HCT116 (cell line): ENCODE measurements around the gene FGGY. TPM values are rescaled to one million over a fixed set of nuclear protein-coding genes. Genes with fewer than 3 reads are reported as not detected.
"Not testable (repeated sequence)": the region's sequence is repeated elsewhere in the genome, so short reads cannot be mapped to it uniquely, and the experiment has no call there.

ENCODE experiments used
- ATAC-seq: fragments of 200-7000 bp; cut with Tn5 transposase; 2 replicates; pipeline ENCODE4 v1.9.1; 2020; ENCODE audit warnings: mild to moderate bottlenecking, moderate library complexity
- BruUV-seq: library from RNA; stranded (reverse); fragments of 400-500 nt; replicated peaks from 2 replicates; lab custom pipeline; 2021; lab: Mats Ljungman, UMichigan
- CTCF ChIA-PET: fragments of 300-600 bp; sonication (Branson Sonifier 250); formaldehyde crosslinking; loops from one replicate; lab custom pipeline; 2021; ENCODE audit warnings: antibody characterized with exemption; lab: Charles Lee
- POLR2A ChIA-PET: fragments of 300-600, 350-600 bp; sonication (Branson Sonifier 250); formaldehyde crosslinking; loops from one replicate; lab custom pipeline; 2021; ENCODE audit warnings: antibody characterized with exemption; lab: Charles Lee
- RAD21 ChIA-PET, 2 experiments: fragments of 300-600 bp; sonication (Branson Sonifier 250); formaldehyde crosslinking; loops; one replicate each; lab custom pipeline; 2023; ENCODE audit warnings: low total read pairs in 2 of 2; ENCODE audit not compliant: uncharacterized antibody in 2 of 2, unreplicated experiment in 2 of 2, low non-redundant PET in 1 of 2; lab: Charles Lee
- DNase-seq: peaks from one replicate; pipeline ENCODE4 v3.0.0-alpha.2; 2010; ENCODE audit warnings: low read depth, low spot score
- H2AFZ ChIP-seq: fragments of 200-600 bp; shearing (Covaris generic), sonication (generic); 2 replicates; pipeline ENCODE4 v1.6.1; 2017; ENCODE audit warnings: low read depth, mixed run types, mixed read lengths, antibody characterized with exemption, low read length; ENCODE audit not compliant: poor library complexity, severe bottlenecking
- H3K27ac ChIP-seq: 2 replicates; pipeline ENCODE4 v1.5.1; 2012; ENCODE audit warnings: low read depth, low read length
- H3K27me3 ChIP-seq: fragments of 200-600 bp; sonication (generic); 2 replicates; pipeline ENCODE4 v1.6.1; 2016; ENCODE audit warnings: mixed run types, low read length, mixed read lengths; ENCODE audit not compliant: insufficient read depth
- H3K36me3 ChIP-seq, 2 experiments: fragments of 200-500 bp in 1 of 2; fragments of 200-600 bp in 1 of 2; sonication (Bioruptor generic) in 1 of 2; sonication (generic) in 1 of 2; 2 replicates each; pipeline versions ENCODE4 v1.5.1 to v1.6.1; 2014 to 2016; ENCODE audit warnings: low read length in 2 of 2, inconsistent platforms in 1 of 2, mixed read lengths in 1 of 2, mixed run types in 1 of 2; ENCODE audit not compliant: insufficient read depth in 2 of 2, control insufficient read depth in 1 of 2
- H3K4me1 ChIP-seq, 2 experiments: fragments of 200-600 bp in 1 of 2; sonication (generic) in 1 of 2; 2 replicates each; pipeline versions ENCODE4 v1.5.1 to v1.6.1; 2012 to 2017; ENCODE audit warnings: low read length in 2 of 2, inconsistent platforms in 1 of 2, mild to moderate bottlenecking in 1 of 2, mixed read lengths in 1 of 2, mixed run types in 1 of 2, moderate library complexity in 1 of 2; ENCODE audit not compliant: insufficient read depth in 2 of 2, control insufficient read depth in 1 of 2
- H3K4me2 ChIP-seq: fragments of 200-600 bp; sonication (generic); 2 replicates; pipeline ENCODE4 v1.6.1; 2017; ENCODE audit warnings: mixed run types, low read length, mixed read lengths
- H3K4me3 ChIP-seq, 2 experiments: fragments of 200-600 bp in 1 of 2; sonication (generic) in 1 of 2; replicated peaks in 1 of 2; 2 replicates each; pipeline ENCODE4 v1.5.1; 2011 to 2016; ENCODE audit warnings: low read length in 2 of 2, control low read depth in 1 of 2, low read depth in 1 of 2, mild to moderate bottlenecking in 1 of 2, mixed read lengths in 1 of 2, mixed run types in 1 of 2
- H3K79me2 ChIP-seq: fragments of 200-600 bp; sonication (generic); 2 replicates; pipeline ENCODE4 v1.6.1; 2017; ENCODE audit warnings: mild to moderate bottlenecking, mixed run types, low read length, moderate library complexity, mixed read lengths; ENCODE audit not compliant: insufficient read depth
- H3K9ac ChIP-seq: fragments of 200-600 bp; sonication (generic); 2 replicates; pipeline ENCODE4 v1.6.1; 2016; ENCODE audit warnings: low read length, mixed read lengths
- H3K9me2 ChIP-seq: fragments of 200-600 bp; sonication (generic), shearing (Covaris generic); 2 replicates; pipeline ENCODE4 v1.6.1; 2017; ENCODE audit warnings: mixed run types, mild to moderate bottlenecking, moderate library complexity; ENCODE audit not compliant: insufficient read depth
- H3K9me3 ChIP-seq, 2 experiments: fragments of 200-500 bp in 1 of 2; fragments of 200-600 bp in 1 of 2; sonication (Bioruptor generic) in 1 of 2; sonication (generic) in 1 of 2; 2 replicates each; pipeline ENCODE4 v1.6.1; 2014 to 2017; ENCODE audit warnings: low read length in 2 of 2, mixed read lengths in 2 of 2, inconsistent platforms in 1 of 2, low read depth in 1 of 2, mild to moderate bottlenecking in 1 of 2, mixed run types in 1 of 2, moderate library complexity in 1 of 2; ENCODE audit not compliant: control insufficient read depth in 1 of 2, insufficient read depth in 1 of 2
- H4K20me1 ChIP-seq: fragments of 200-600 bp; sonication (generic), shearing (Covaris generic); 2 replicates; pipeline ENCODE4 v1.6.1; 2017; ENCODE audit warnings: mixed run types, mild to moderate bottlenecking, moderate library complexity; ENCODE audit not compliant: insufficient read depth
- CBX3 ChIP-seq: IDR thresholded peaks from 2 replicates; pipeline ENCODE4 v1.6.1; 2012; ENCODE audit warnings: low read depth
- CTCF ChIP-seq, 3 experiments: fragments of 200-600 bp in 1 of 3; sonication (generic) in 1 of 3; IDR thresholded peaks in 2 of 3; conservative IDR thresholded peaks in 1 of 3; 2 replicates each; pipeline ENCODE4 v1.5.1; 2012 to 2017; ENCODE audit warnings: low read depth in 2 of 3, low read length in 2 of 3, antibody characterized with exemption in 1 of 3, borderline replicate concordance in 1 of 3, control low read depth in 1 of 3, mild to moderate bottlenecking in 1 of 3, mixed read lengths in 1 of 3, mixed run types in 1 of 3, moderate library complexity in 1 of 3; ENCODE audit not compliant: insufficient read depth in 1 of 3
- ELF1 ChIP-seq: IDR thresholded peaks from 2 replicates; pipeline ENCODE4 v1.6.1; 2012; ENCODE audit warnings: low read depth, borderline replicate concordance
- FOSL1 ChIP-seq: IDR thresholded peaks from 2 replicates; pipeline ENCODE4 v1.6.1; 2012; ENCODE audit warnings: low read depth
- JUND ChIP-seq: IDR thresholded peaks from 2 replicates; pipeline ENCODE4 v1.6.1; 2012
- POLR2A ChIP-seq: IDR thresholded peaks from 2 replicates; pipeline ENCODE4 v1.7.0; 2011; ENCODE audit warnings: borderline replicate concordance; ENCODE audit not compliant: insufficient read depth, insufficient read length; ENCODE audit errors: extremely low read depth
- RAD21 ChIP-seq: IDR thresholded peaks from 2 replicates; pipeline ENCODE4 v1.6.1; 2012; ENCODE audit warnings: low read depth, mild to moderate bottlenecking
- REST ChIP-seq: IDR thresholded peaks from 2 replicates; pipeline ENCODE4 v1.6.1; 2012; ENCODE audit warnings: low read depth
- SIN3A ChIP-seq: IDR thresholded peaks from 2 replicates; pipeline ENCODE4 v1.6.1; 2012; ENCODE audit warnings: low read depth
- SP1 ChIP-seq: IDR thresholded peaks from 2 replicates; pipeline ENCODE4 v1.6.1; 2012; ENCODE audit warnings: low read depth
- TCF7L2 ChIP-seq: IDR thresholded peaks from 2 replicates; pipeline ENCODE4 v1.7.0; 2011; ENCODE audit warnings: borderline replicate concordance, inconsistent platforms; ENCODE audit not compliant: insufficient read depth, insufficient read length; ENCODE audit errors: extremely low read depth
- ZBTB33 ChIP-seq: IDR thresholded peaks from 2 replicates; pipeline ENCODE4 v1.6.1; 2011; ENCODE audit warnings: mild to moderate bottlenecking, low read length, moderate library complexity; ENCODE audit not compliant: insufficient replicate concordance; ENCODE audit errors: extremely low read depth
- ZFX ChIP-seq: fragments of 450-650 bp; IDR thresholded peaks from 2 replicates; pipeline ENCODE4 v1.6.1; 2017
- intact Hi-C: fragments of 100-400 bp; cut with micrococcal nuclease; formaldehyde crosslinking; loops from 2 replicates; pipeline ENCODE4 v1.10.0; 2022
- total RNA-seq: library from RNA; stranded (reverse); gene quantifications from one replicate; pipeline ENCODE4 v1.2.1, GENCODE V29; 2021; ENCODE audit not compliant: unreplicated experiment

FGGY gene
- total RNA-seq, 1 experiment from 2014 or later, result 10.6 TPM

- H3K79me2 ChIP-seq, H4K20me1 ChIP-seq, RAD21 ChIA-PET, CTCF ChIA-PET, H3K27me3 ChIP-seq, H3K4me3 ChIP-seq, ATAC-seq, H3K36me3 ChIP-seq, POLR2A ChIA-PET, H3K9me3 ChIP-seq, H2AFZ ChIP-seq, H3K9me2 ChIP-seq, BruUV-seq: not testable (repeated sequence)
- peak; percentile 59; the same call in 1 of the 2 replicates for TF ChIP-seq CBX3
- H3K4me2 ChIP-seq, result peak overlapping the region; percentile 74
- DNase-seq, result peak; percentile 15
- H3K9ac ChIP-seq, result peak overlapping the region; percentile 74; the same call in 1 of the 2 replicates
- peaks cover 23 to 48% of the 10 kb centered on the region in 2 experiments for H3K4me1 ChIP-seq
- intact Hi-C loops, result loop anchor here (5.0 to 10.0 kb wide), 7 partner anchors 145 to 557 kb away; no protein-coding TSS in a partner anchor
- peak overlapping the region; percentile 85; the same call in 1 of the 2 replicates for H3K27ac ChIP-seq
Measured at GRCh38 chr1:59299670-59300069, 2.8 kb downstream of the FGGY start.

GRCh38 chr1:59302297-59302696 is 5.4 kb downstream of the FGGY start:
- H3K4me2 ChIP-seq, result no peak overlapping the region
- no peaks in the 10 kb centered on the region; a peak in 2 of 4 replicates for H3K9me3 ChIP-seq
- H3K79me2 ChIP-seq, result no peaks in the 10 kb centered on the region
- no peaks in the 10 kb centered on the region for H3K27me3 ChIP-seq
- CTCF ChIA-PET, result no interaction called here
- H2AFZ ChIP-seq, result no peak overlapping the region
- intact Hi-C loops, result no loop called here
- no peaks in the 10 kb centered on the region for H3K36me3 ChIP-seq
- no peak overlapping the region for H3K9ac ChIP-seq
- no peaks in the 10 kb centered on the region for H4K20me1 ChIP-seq
- no peaks in the 10 kb centered on the region for H3K9me2 ChIP-seq
- peaks cover 20 to 35% of the 10 kb centered on the region in 2 experiments for H3K4me1 ChIP-seq
- H3K4me3 ChIP-seq, result no peak overlapping the region
- DNase-seq, result no peak
- POLR2A ChIA-PET, result no interaction called here
- RAD21 ChIA-PET, result no interaction called here
- no TSS peak for BruUV-seq
- H3K27ac ChIP-seq, result no peak overlapping the region
- ATAC-seq, result no peak
- no peak for TF ChIP-seq REST
- no peak for TF ChIP-seq SIN3A
- TF ChIP-seq TCF7L2, result no peak
- no peak for TF ChIP-seq RAD21
- TF ChIP-seq FOSL1, result no peak
- no peak for TF ChIP-seq ELF1
- TF ChIP-seq ZFX, result no peak
- no peak for TF ChIP-seq POLR2A
- TF ChIP-seq ZBTB33, result no peak
- no peak for TF ChIP-seq CTCF (IDR thresholded peaks at IDR 0.05 in 2 of 3, conservative IDR thresholded peaks at IDR 0.05 in 1 of 3; ENCODE audit: borderline replicate concordance in 1 of 3, insufficient read depth in 1 of 3, low read depth in 2 of 3, low read length in 2 of 3)
- TF ChIP-seq JUND, result no peak
- TF ChIP-seq SP1, result no peak
